Activated B cell treated with CpG ODN at 0.5 μM for 24 hours (primary cell): ENCODE data around the gene ANKS6. TPM values are rescaled to one million over a fixed set of nuclear protein-coding genes. Genes with fewer than 3 reads are reported as not detected.

Experiments used
- ATAC-seq: fragments of 200-7000 bp; cut with Tn5 transposase; one replicate; pipeline ENCODE4 v1.10.0; 2021; ENCODE audit warnings: low read depth, mild to moderate bottlenecking, moderate library complexity
- CTCF ChIA-PET: fragments of 350-600 bp; sonication (Branson Sonifier 250); formaldehyde crosslinking; loops from one replicate; lab custom pipeline; 2021; ENCODE audit warnings: antibody characterized with exemption; lab: Charles Lee
- POLR2A ChIA-PET: fragments of 350-600 bp; sonication (Branson Sonifier 250); formaldehyde crosslinking; loops from one replicate; lab custom pipeline; 2021; ENCODE audit warnings: antibody characterized with exemption; lab: Charles Lee
- DNase-seq: peaks from one replicate; pipeline ENCODE4 v3.0.0; 2022
- H3K27ac Mint-ChIP-seq: one replicate; pipeline ENCODE4 v1.8.0; 2020; ENCODE audit warnings: mixed read lengths
- H3K27me3 Mint-ChIP-seq: one replicate; pipeline ENCODE4 v1.8.0; 2021; ENCODE audit warnings: mixed read lengths
- H3K36me3 Mint-ChIP-seq: one replicate; pipeline ENCODE4 v1.8.0; 2021; ENCODE audit warnings: low read depth, mixed read lengths
- H3K4me1 Mint-ChIP-seq: one replicate; pipeline ENCODE4 v1.8.0; 2021; ENCODE audit warnings: mixed read lengths
- H3K4me3 Mint-ChIP-seq: one replicate; pipeline ENCODE4 v1.8.0; 2020; ENCODE audit warnings: mild to moderate bottlenecking, mixed read lengths
- H3K9me3 Mint-ChIP-seq: one replicate; pipeline ENCODE4 v1.8.0; 2020; ENCODE audit warnings: mixed read lengths
- intact Hi-C: fragments of 100-400 bp; cut with micrococcal nuclease; formaldehyde crosslinking; loops from one replicate; pipeline ENCODE4 v1.15.1; 2024
- total RNA-seq: library from RNA; stranded (reverse); gene quantifications from 2 replicates; pipeline ENCODE4 v1.2.3, GENCODE V29; 2022
- TF ChIP-seq, protein P1 (sequence below): fragments of 200-600 bp; IDR thresholded peaks from one replicate; pipeline ENCODE4 v1.8.0; 2022; ENCODE audit warnings: antibody characterized with exemption, mild to moderate bottlenecking

The ANKS6 gene
- total RNA-seq, 1 donor from 2014 or later: 14.8 TPM

DNA sequence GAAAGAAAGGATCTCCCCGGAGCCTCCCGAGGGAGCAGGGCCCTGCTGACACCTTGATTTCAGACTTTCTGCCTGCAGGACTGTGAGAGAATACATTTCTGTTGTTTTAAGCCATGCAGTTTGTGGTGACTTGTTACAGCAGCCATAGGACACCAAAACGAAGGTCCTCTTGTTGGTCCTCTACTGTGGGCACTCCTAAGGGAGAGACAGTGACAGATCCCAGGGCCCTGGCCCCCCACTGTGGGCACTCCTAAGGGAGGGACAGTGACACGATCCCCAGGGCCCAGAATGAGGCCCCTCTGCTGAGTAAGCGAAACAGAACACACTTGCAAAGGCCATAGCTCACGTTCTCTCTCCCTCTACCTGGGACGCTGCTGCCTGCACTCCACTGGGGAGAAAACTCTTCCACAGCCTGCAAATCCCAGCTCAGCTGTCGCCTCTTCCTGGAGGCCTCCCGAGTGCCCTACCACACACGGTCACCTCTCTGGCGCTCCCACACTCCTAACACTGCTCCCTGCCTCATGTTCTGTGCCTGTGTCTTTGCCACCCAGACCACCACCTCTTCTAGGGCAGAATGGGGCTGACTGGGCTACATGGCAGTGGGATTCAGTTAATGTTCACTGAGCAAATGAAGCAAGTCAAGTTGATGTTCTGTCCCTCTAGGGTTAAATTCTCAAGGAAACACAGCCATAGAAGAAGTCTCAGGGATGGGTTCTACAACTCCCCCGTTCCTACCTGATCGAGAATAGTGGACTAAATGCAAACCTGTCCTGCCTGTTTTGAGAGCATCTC lies 23.8 kb downstream of the ANKS6 start:
- H3K4me3 Mint-ChIP-seq: no peak overlapping the region
- intact Hi-C loops: no loop called here
- H3K36me3 Mint-ChIP-seq: peaks cover 62% of the 10 kb centered on the region
- POLR2A ChIA-PET: no interaction called here
- TF ChIP-seq, protein P1, sequence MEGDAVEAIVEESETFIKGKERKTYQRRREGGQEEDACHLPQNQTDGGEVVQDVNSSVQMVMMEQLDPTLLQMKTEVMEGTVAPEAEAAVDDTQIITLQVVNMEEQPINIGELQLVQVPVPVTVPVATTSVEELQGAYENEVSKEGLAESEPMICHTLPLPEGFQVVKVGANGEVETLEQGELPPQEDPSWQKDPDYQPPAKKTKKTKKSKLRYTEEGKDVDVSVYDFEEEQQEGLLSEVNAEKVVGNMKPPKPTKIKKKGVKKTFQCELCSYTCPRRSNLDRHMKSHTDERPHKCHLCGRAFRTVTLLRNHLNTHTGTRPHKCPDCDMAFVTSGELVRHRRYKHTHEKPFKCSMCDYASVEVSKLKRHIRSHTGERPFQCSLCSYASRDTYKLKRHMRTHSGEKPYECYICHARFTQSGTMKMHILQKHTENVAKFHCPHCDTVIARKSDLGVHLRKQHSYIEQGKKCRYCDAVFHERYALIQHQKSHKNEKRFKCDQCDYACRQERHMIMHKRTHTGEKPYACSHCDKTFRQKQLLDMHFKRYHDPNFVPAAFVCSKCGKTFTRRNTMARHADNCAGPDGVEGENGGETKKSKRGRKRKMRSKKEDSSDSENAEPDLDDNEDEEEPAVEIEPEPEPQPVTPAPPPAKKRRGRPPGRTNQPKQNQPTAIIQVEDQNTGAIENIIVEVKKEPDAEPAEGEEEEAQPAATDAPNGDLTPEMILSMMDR: no peak
- no peak overlapping the region for H3K27ac Mint-ChIP-seq
- no peak for DNase-seq
- CTCF ChIA-PET: no interaction called here
- H3K27me3 Mint-ChIP-seq: no peaks in the 10 kb centered on the region
- no peaks in the 10 kb centered on the region for H3K9me3 Mint-ChIP-seq
- no peaks in the 10 kb centered on the region for H3K4me1 Mint-ChIP-seq
- no peak for ATAC-seq

DNA sequence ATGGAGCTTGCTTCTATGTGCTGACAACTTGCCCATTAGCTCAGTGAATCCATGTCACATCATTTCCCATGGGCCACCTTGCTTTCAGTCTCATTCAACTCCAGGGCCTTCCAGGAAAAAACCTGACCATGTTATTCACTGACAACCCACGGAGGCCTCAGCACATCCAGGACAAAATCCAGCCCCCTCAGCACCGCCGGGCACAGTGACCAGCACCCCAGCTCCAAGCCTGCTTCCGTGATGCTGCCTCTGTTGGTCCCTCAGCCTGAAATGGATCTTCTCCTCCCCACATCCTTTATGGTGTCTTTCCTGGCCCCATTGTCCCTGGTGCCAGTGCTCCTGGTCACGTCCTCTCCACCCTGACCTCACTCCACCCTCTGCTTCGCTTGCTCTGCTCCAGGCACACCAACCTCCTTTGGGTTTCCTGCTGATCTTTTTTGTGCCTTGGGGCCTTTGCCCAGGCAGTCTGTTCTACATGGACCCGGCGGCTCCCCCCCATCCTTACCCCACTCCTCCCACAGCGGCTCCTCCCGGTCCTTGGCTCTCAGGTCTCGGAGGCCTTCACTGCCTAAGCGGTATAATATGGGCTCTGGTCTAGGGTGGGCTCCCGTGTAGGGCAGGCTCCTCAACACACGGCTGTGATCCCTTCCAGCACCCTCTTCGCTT lies 25.0 kb downstream of the ANKS6 start:
- Mint-ChIP-seq H3K27ac (no peak overlapping the region), H3K9me3 (no peaks in the 10 kb centered on the region), H3K27me3 (no peaks in the 10 kb centered on the region), H3K4me1 (no peaks in the 10 kb centered on the region), H3K36me3 (peaks cover 74% of the 10 kb centered on the region), H3K4me3 (no peak overlapping the region)
- TF ChIP-seq, protein P1: no peak
- ChIA-PET POLR2A (no interaction called here), CTCF (no interaction called here)
- DNase-seq (no peak), ATAC-seq (no peak)
- intact Hi-C loops: no loop called here

DNA sequence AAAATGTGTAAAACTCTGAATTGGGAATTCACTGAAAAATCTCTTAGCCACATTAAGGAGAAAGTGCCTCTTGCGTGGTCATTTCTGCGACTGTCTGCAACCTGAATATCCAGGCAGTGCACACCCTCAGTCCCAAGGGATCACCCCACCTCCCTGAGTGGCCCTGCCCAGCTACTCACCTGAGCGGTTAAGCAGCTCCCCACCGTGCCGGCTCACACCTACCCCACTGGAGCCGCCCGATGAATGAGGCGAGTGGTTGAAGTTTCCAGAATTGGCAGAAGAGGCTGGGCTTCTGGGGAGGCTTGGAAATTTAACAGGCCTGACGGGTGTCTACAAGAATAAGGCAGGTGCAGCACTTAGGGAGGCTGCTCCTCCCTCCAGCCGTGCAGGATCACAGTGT lies 25.6 kb downstream of the ANKS6 start:
- no peaks in the 10 kb centered on the region for H3K4me1 Mint-ChIP-seq
- no peaks in the 10 kb centered on the region for H3K27me3 Mint-ChIP-seq
- ChIA-PET CTCF (no interaction called here), POLR2A (no interaction called here)
- no peak overlapping the region for H3K27ac Mint-ChIP-seq
- H3K4me3 Mint-ChIP-seq: no peak overlapping the region
- ATAC-seq: no peak
- TF ChIP-seq, protein P1: no peak
- DNase-seq: no peak
- intact Hi-C loops: no loop called here
- no peaks in the 10 kb centered on the region for H3K9me3 Mint-ChIP-seq
- peaks cover 74% of the 10 kb centered on the region for H3K36me3 Mint-ChIP-seq

DNA sequence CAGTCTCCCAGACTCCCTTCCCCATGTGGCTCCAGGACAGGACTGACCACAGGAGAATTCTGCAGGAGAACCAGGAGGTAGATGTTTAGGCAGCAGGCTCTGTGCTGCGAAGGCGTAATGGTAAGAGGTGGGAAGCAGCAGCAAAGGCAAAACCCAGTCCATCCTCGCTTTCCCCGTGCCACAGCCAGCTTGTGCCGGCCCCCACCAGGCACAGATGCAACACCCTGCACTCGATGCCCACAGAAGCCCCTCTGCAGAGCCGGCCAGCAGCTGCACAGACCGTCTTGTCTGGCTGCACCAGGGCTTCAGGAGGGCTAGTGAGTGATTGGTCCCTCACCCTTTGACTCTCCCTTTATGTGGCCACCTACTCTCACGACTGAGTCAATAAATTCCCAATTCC lies 28.0 kb downstream of the ANKS6 start:
- no peak overlapping the region for H3K27ac Mint-ChIP-seq
- H3K4me1 Mint-ChIP-seq: no peaks in the 10 kb centered on the region
- H3K27me3 Mint-ChIP-seq: no peaks in the 10 kb centered on the region
- DNase-seq (no peak), ATAC-seq (no peak)
- CTCF ChIA-PET: no interaction called here
- peaks cover 6% of the 10 kb centered on the region for H3K9me3 Mint-ChIP-seq
- peaks cover 81% of the 10 kb centered on the region for H3K36me3 Mint-ChIP-seq
- POLR2A ChIA-PET: no interaction called here
- TF ChIP-seq, protein P1: no peak
- no peak overlapping the region for H3K4me3 Mint-ChIP-seq
- intact Hi-C loops: no loop called here

DNA sequence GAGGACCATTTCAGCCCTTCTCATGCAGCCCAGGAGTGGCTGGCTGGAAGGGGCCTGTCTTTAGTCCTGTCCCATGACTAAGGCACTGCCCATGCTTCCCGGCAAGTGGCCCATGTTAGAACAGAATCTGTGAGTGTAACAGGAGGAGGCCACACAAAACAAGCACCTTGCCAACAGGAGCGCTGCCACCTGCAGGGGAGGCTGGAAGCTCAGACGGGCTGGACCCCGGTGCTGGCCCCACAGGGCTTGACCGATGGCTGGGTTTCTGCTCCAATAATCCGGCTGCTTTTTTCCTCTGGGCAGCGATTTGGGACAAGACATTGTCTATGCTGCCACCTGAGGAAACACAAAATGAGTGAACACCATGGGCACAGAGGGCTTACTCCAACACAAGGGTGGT lies 28.4 kb downstream of the ANKS6 start:
- H3K9me3 Mint-ChIP-seq: peaks cover 8% of the 10 kb centered on the region
- no peaks in the 10 kb centered on the region for H3K27me3 Mint-ChIP-seq
- TF ChIP-seq, protein P1: no peak
- POLR2A ChIA-PET: no interaction called here
- no peak overlapping the region for H3K4me3 Mint-ChIP-seq
- intact Hi-C loops: no loop called here
- H3K36me3 Mint-ChIP-seq: peaks cover 80% of the 10 kb centered on the region
- CTCF ChIA-PET: no interaction called here
- no peak for ATAC-seq
- no peak for DNase-seq
- no peaks in the 10 kb centered on the region for H3K4me1 Mint-ChIP-seq
- no peak overlapping the region for H3K27ac Mint-ChIP-seq
